HG03097 (cell line): ENCODE data around the gene IPPK.

ENCODE experiments used
- ATAC-seq: cut with Tn5 transposase; IDR thresholded peaks from one replicate; pipeline ENCODE4 v1.9.1; 2021; ENCODE audit not compliant: unreplicated experiment, low FRiP score

The IPPK gene

GRCh38 chr9:92658611-92659010 is 11.3 kb downstream of the IPPK start:
- ATAC-seq = no peak

GRCh38 chr9:92658176-92658575 is 11.8 kb downstream of the IPPK start:
- ATAC-seq = no peak

- ATAC-seq = no peak
Observed at GRCh38 chr9:92657296-92658094, 12.4 kb downstream of the IPPK start.

- no peak for ATAC-seq
Observed at GRCh38 chr9:92656537-92656925, 13.4 kb downstream of the IPPK start.

GRCh38 chr9:92655896-92656536 is 13.9 kb downstream of the IPPK start:
- no peak for ATAC-seq

- no peak for ATAC-seq
Observed at GRCh38 chr9:92655366-92655765, 14.6 kb downstream of the IPPK start.

- no peak for ATAC-seq
Observed at GRCh38 chr9:92654481-92655301, 15.2 kb downstream of the IPPK start.

- no peak for ATAC-seq
Observed at GRCh38 chr9:92652461-92652860, 17.5 kb downstream of the IPPK start.

GRCh38 chr9:92650839-92651621 is 18.9 kb downstream of the IPPK start:
- no peak for ATAC-seq

GRCh38 chr9:92650296-92650695 is 19.6 kb downstream of the IPPK start:
- no peak for ATAC-seq

GRCh38 chr9:92649007-92649406 is 20.9 kb downstream of the IPPK start:
- no peak for ATAC-seq

GRCh38 chr9:92648474-92648971 is 21.4 kb downstream of the IPPK start:
- no peak for ATAC-seq

GRCh38 chr9:92647671-92648473 is 22.1 kb downstream of the IPPK start:
- ATAC-seq = no peak

- no peak for ATAC-seq
Observed at GRCh38 chr9:92645041-92645440, 24.9 kb downstream of the IPPK start.

- ATAC-seq = no peak
Observed at GRCh38 chr9:92644278-92644677, 25.7 kb downstream of the IPPK start.

- ATAC-seq = no peak
Observed at GRCh38 chr9:92642564-92642963, 27.4 kb downstream of the IPPK start.

- ATAC-seq = no peak
Observed at GRCh38 chr9:92642041-92642451, 27.9 kb downstream of the IPPK start.

GRCh38 chr9:92641092-92641809 is 28.7 kb downstream of the IPPK start:
- no peak for ATAC-seq
